GM12872 (cell line): ENCODE data around the gene RITA1.

ENCODE experiments used
- TF ChIP-seq, protein P1 (sequence below): IDR thresholded peaks from 3 replicates; pipeline ENCODE4 v1.5.1; 2011; ENCODE audit warnings: low read depth, mild to moderate bottlenecking, low read length, moderate library complexity; ENCODE audit not compliant: insufficient read depth

RITA1 gene

DNA sequence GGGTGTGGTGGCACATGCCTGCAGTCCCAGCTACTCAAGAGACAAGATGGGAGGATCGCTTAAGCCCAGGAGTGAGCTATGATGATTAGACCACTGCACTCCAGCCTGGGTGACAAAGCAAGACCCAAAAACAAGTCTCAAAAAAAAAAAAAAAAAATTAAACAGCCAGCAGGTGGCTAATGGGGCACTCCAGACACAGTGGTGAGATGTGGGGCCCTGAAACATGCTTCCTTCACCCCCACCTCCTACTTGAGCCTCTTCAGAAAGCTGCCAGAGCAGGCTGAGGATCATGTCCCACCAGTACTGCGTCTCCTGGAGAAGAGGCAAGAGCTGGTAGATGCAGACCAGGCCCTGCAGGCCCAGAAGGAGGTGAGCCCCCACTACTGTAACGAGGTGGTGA, 33.9 kb upstream of the RITA1 start:
- TF ChIP-seq, protein P1, sequence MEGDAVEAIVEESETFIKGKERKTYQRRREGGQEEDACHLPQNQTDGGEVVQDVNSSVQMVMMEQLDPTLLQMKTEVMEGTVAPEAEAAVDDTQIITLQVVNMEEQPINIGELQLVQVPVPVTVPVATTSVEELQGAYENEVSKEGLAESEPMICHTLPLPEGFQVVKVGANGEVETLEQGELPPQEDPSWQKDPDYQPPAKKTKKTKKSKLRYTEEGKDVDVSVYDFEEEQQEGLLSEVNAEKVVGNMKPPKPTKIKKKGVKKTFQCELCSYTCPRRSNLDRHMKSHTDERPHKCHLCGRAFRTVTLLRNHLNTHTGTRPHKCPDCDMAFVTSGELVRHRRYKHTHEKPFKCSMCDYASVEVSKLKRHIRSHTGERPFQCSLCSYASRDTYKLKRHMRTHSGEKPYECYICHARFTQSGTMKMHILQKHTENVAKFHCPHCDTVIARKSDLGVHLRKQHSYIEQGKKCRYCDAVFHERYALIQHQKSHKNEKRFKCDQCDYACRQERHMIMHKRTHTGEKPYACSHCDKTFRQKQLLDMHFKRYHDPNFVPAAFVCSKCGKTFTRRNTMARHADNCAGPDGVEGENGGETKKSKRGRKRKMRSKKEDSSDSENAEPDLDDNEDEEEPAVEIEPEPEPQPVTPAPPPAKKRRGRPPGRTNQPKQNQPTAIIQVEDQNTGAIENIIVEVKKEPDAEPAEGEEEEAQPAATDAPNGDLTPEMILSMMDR: no peak

- TF ChIP-seq, protein P1: no peak
These were observed 33.2 kb upstream of the RITA1 start for GRCh38 chr12:113152196-113152834.

DNA sequence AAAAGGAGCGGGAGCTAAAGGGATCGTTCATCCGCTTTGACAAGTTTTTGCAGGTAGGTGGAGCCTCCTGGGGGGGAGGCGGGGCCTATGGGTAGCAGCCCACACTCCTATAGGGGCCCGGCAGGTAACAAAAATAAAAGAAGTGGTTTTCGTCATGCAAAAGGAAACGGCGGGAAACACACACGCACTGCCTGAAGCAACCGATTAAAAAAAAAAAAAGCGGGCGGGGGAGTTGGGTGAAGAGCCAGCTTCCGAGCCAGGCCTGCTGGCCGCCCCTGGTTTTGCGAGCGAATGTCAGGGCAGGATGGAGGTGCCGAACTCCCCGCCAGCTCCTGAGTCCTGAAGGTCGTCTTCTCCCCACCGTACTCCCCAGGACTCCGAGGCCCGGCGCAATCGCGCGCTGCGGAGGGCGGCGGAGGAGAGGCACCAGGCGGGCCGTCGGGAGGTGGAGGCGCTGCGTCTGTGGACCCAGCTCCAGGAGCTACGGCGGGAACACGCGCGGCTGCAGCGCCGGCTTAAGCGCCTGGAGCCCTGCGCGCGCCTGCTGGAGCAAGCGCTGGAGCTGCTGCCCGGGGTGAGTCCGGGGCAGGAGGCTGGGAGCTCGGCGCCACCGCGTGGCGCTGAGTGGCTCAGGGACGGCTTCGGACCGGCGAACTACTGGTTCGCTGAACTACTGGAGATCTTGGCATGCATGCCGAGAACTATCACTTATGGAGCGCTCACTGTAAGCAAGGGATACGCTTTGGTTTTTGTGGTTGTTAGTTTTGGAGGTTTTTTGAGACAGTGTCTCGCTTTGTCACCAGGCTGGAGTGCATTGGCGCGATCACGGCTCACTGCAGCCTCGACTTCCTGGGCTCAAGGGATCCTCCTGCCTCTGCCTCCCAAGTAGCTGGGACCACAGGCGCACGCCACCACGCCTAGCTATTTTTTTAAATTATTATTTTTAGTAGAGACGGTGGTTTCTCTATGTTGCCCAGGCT, 32.4 kb upstream of the RITA1 start:
- TF ChIP-seq, protein P1: peak; percentile 58

DNA sequence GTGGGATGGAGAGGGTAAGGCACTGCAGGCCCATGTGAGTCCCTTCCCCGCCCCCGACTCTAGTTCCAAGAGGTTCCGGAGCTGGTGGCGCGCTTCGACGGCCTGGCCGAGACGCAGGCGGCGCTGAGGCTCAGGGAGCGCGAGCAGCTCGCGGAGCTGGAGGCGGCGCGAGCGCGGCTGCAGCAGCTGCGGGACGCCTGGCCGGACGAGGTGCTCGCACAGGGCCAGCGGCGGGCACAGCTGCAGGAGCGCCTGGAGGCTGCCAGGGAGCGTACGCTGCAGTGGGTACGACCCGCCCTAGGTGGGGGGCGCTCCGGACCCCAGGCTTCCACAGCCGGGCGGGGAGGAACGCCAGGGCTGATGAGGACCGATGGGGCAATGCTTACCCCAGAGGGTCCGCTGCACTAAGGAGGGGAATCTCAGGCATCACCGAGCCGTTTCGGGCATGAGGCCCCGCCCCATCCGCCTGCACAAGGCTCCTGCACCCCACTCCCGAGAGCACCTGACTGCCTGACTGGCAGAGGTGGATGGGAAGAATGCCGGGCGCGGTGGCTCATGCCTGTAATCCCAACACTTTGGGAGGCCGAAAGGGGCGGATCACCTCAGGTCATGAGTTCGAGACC, 31.1 kb upstream of the RITA1 start:
- TF ChIP-seq, protein P1: no peak

GRCh38 chr12:113155060-113155459, 30.5 kb upstream of the RITA1 start:
- TF ChIP-seq, protein P1: no peak

DNA sequence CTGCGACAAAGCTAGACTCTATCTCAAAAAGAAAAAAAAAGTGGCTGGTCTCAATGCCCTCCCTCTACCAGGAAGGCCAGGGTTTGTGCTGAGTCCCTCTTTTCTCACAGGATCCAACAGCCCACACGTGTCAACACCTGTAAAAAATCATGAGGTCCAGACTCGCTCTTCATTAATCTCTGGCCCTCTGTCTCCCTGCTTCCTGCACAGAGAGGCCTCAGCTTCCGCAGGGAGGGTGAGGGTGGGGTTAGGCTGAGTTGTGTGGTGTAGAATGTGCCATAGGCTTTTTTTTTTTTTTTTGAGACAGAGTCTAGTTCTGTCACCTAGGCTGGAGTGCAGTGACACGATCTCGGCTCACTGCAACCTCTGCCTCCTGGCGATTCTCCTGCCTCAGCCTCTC, 29.9 kb upstream of the RITA1 start:
- TF ChIP-seq, protein P1: no peak

DNA sequence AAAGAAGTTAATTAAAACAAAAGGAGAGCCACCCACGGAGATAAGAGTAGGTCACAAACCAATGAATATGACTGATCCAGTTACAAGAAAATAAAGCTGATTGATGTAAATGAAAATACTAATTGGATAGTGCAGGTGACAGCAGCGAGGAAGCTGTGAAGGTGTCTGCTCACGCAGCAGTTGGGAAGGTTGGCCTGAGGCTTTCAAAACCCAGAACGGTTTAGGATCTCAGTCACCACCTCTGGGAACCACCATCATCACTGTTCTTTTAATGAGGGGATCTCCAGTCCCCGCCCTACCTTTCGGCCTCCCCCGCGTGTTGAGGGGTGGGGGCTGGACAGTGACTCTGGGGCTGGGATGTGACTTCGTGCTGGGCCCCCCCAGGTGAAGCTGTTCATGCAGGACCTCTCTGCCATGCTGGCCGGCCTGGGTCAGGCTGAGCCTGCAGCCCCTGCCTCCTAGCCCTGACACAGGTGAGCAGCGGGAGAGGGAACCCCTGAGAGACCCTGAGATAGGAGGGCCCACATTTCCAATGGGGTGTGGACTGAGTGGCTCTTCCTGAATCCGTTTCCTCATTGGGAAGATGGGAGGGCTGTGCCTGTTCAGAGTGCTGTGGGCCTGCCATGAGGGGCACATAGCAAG, 28.2 kb upstream of the RITA1 start:
- TF ChIP-seq, protein P1: no peak
